HCT116 (cell line): ENCODE results near the gene ZNF423. TPM values are rescaled to one million over a fixed set of nuclear protein-coding genes. Genes with fewer than 3 reads are reported as not detected.

Experiments used
- ATAC-seq: fragments of 200-7000 bp; cut with Tn5 transposase; 2 replicates; pipeline ENCODE4 v1.9.1; 2020; ENCODE audit warnings: mild to moderate bottlenecking, moderate library complexity
- BruUV-seq: library from RNA; stranded (reverse); fragments of 400-500 nt; replicated peaks from 2 replicates; lab custom pipeline; 2021; lab: Mats Ljungman, UMichigan
- CTCF ChIA-PET: fragments of 300-600 bp; sonication (Branson Sonifier 250); formaldehyde crosslinking; loops from one replicate; lab custom pipeline; 2021; ENCODE audit warnings: antibody characterized with exemption; lab: Charles Lee
- POLR2A ChIA-PET: fragments of 300-600, 350-600 bp; sonication (Branson Sonifier 250); formaldehyde crosslinking; loops from one replicate; lab custom pipeline; 2021; ENCODE audit warnings: antibody characterized with exemption; lab: Charles Lee
- RAD21 ChIA-PET, 2 experiments: fragments of 300-600 bp; sonication (Branson Sonifier 250); formaldehyde crosslinking; loops; one replicate each; lab custom pipeline; 2023; ENCODE audit warnings: low total read pairs in 2 of 2; ENCODE audit not compliant: uncharacterized antibody in 2 of 2, unreplicated experiment in 2 of 2, low non-redundant PET in 1 of 2; lab: Charles Lee
- DNase-seq: peaks from one replicate; pipeline ENCODE4 v3.0.0-alpha.2; 2010; ENCODE audit warnings: low read depth, low spot score
- H2AFZ ChIP-seq: fragments of 200-600 bp; shearing (Covaris generic), sonication (generic); 2 replicates; pipeline ENCODE4 v1.6.1; 2017; ENCODE audit warnings: low read depth, mixed run types, mixed read lengths, antibody characterized with exemption, low read length; ENCODE audit not compliant: poor library complexity, severe bottlenecking
- H3K27ac ChIP-seq: 2 replicates; pipeline ENCODE4 v1.5.1; 2012; ENCODE audit warnings: low read depth, low read length
- H3K27me3 ChIP-seq: fragments of 200-600 bp; sonication (generic); 2 replicates; pipeline ENCODE4 v1.6.1; 2016; ENCODE audit warnings: mixed run types, low read length, mixed read lengths; ENCODE audit not compliant: insufficient read depth
- H3K36me3 ChIP-seq, 2 experiments: fragments of 200-500 bp in 1 of 2; fragments of 200-600 bp in 1 of 2; sonication (Bioruptor generic) in 1 of 2; sonication (generic) in 1 of 2; 2 replicates each; pipeline versions ENCODE4 v1.5.1 to v1.6.1; 2014 to 2016; ENCODE audit warnings: low read length in 2 of 2, inconsistent platforms in 1 of 2, mixed read lengths in 1 of 2, mixed run types in 1 of 2; ENCODE audit not compliant: insufficient read depth in 2 of 2, control insufficient read depth in 1 of 2
- H3K4me1 ChIP-seq, 2 experiments: fragments of 200-600 bp in 1 of 2; sonication (generic) in 1 of 2; 2 replicates each; pipeline versions ENCODE4 v1.5.1 to v1.6.1; 2012 to 2017; ENCODE audit warnings: low read length in 2 of 2, inconsistent platforms in 1 of 2, mild to moderate bottlenecking in 1 of 2, mixed read lengths in 1 of 2, mixed run types in 1 of 2, moderate library complexity in 1 of 2; ENCODE audit not compliant: insufficient read depth in 2 of 2, control insufficient read depth in 1 of 2
- H3K4me2 ChIP-seq: fragments of 200-600 bp; sonication (generic); 2 replicates; pipeline ENCODE4 v1.6.1; 2017; ENCODE audit warnings: mixed run types, low read length, mixed read lengths
- H3K4me3 ChIP-seq, 2 experiments: fragments of 200-600 bp in 1 of 2; sonication (generic) in 1 of 2; replicated peaks in 1 of 2; 2 replicates each; pipeline ENCODE4 v1.5.1; 2011 to 2016; ENCODE audit warnings: low read length in 2 of 2, control low read depth in 1 of 2, low read depth in 1 of 2, mild to moderate bottlenecking in 1 of 2, mixed read lengths in 1 of 2, mixed run types in 1 of 2
- H3K79me2 ChIP-seq: fragments of 200-600 bp; sonication (generic); 2 replicates; pipeline ENCODE4 v1.6.1; 2017; ENCODE audit warnings: mild to moderate bottlenecking, mixed run types, low read length, moderate library complexity, mixed read lengths; ENCODE audit not compliant: insufficient read depth
- H3K9ac ChIP-seq: fragments of 200-600 bp; sonication (generic); 2 replicates; pipeline ENCODE4 v1.6.1; 2016; ENCODE audit warnings: low read length, mixed read lengths
- H3K9me2 ChIP-seq: fragments of 200-600 bp; sonication (generic), shearing (Covaris generic); 2 replicates; pipeline ENCODE4 v1.6.1; 2017; ENCODE audit warnings: mixed run types, mild to moderate bottlenecking, moderate library complexity; ENCODE audit not compliant: insufficient read depth
- H3K9me3 ChIP-seq, 2 experiments: fragments of 200-500 bp in 1 of 2; fragments of 200-600 bp in 1 of 2; sonication (Bioruptor generic) in 1 of 2; sonication (generic) in 1 of 2; 2 replicates each; pipeline ENCODE4 v1.6.1; 2014 to 2017; ENCODE audit warnings: low read length in 2 of 2, mixed read lengths in 2 of 2, inconsistent platforms in 1 of 2, low read depth in 1 of 2, mild to moderate bottlenecking in 1 of 2, mixed run types in 1 of 2, moderate library complexity in 1 of 2; ENCODE audit not compliant: control insufficient read depth in 1 of 2, insufficient read depth in 1 of 2
- H4K20me1 ChIP-seq: fragments of 200-600 bp; sonication (generic), shearing (Covaris generic); 2 replicates; pipeline ENCODE4 v1.6.1; 2017; ENCODE audit warnings: mixed run types, mild to moderate bottlenecking, moderate library complexity; ENCODE audit not compliant: insufficient read depth
- ATF3 ChIP-seq: IDR thresholded peaks from 2 replicates; pipeline ENCODE4 v1.6.1; 2012
- CBX3 ChIP-seq: IDR thresholded peaks from 2 replicates; pipeline ENCODE4 v1.6.1; 2012; ENCODE audit warnings: low read depth
- CEBPB ChIP-seq: IDR thresholded peaks from 2 replicates; pipeline ENCODE4 v1.6.1; 2012; ENCODE audit warnings: low read depth
- CTCF ChIP-seq, 3 experiments: fragments of 200-600 bp in 1 of 3; sonication (generic) in 1 of 3; IDR thresholded peaks in 2 of 3; conservative IDR thresholded peaks in 1 of 3; 2 replicates each; pipeline ENCODE4 v1.5.1; 2012 to 2017; ENCODE audit warnings: low read depth in 2 of 3, low read length in 2 of 3, antibody characterized with exemption in 1 of 3, borderline replicate concordance in 1 of 3, control low read depth in 1 of 3, mild to moderate bottlenecking in 1 of 3, mixed read lengths in 1 of 3, mixed run types in 1 of 3, moderate library complexity in 1 of 3; ENCODE audit not compliant: insufficient read depth in 1 of 3
- EZH2 ChIP-seq: fragments of 200-600 bp; sonication (generic); IDR thresholded peaks from 2 replicates; pipeline ENCODE4 v1.6.1; 2017; ENCODE audit warnings: antibody characterized with exemption, mixed run types
- EZH2phosphoT487 ChIP-seq: fragments of 200-600 bp; IDR thresholded peaks from 2 replicates; pipeline ENCODE4 v1.6.1; 2018; ENCODE audit warnings: antibody characterized with exemption, borderline replicate concordance
- FOSL1 ChIP-seq: IDR thresholded peaks from 2 replicates; pipeline ENCODE4 v1.6.1; 2012; ENCODE audit warnings: low read depth
- JUND ChIP-seq: IDR thresholded peaks from 2 replicates; pipeline ENCODE4 v1.6.1; 2012
- RAD21 ChIP-seq: IDR thresholded peaks from 2 replicates; pipeline ENCODE4 v1.6.1; 2012; ENCODE audit warnings: low read depth, mild to moderate bottlenecking
- REST ChIP-seq: IDR thresholded peaks from 2 replicates; pipeline ENCODE4 v1.6.1; 2012; ENCODE audit warnings: low read depth
- SIN3A ChIP-seq: IDR thresholded peaks from 2 replicates; pipeline ENCODE4 v1.6.1; 2012; ENCODE audit warnings: low read depth
- SP1 ChIP-seq: IDR thresholded peaks from 2 replicates; pipeline ENCODE4 v1.6.1; 2012; ENCODE audit warnings: low read depth
- TCF7L2 ChIP-seq: IDR thresholded peaks from 2 replicates; pipeline ENCODE4 v1.7.0; 2011; ENCODE audit warnings: borderline replicate concordance, inconsistent platforms; ENCODE audit not compliant: insufficient read depth, insufficient read length; ENCODE audit errors: extremely low read depth
- ZFX ChIP-seq: fragments of 450-650 bp; IDR thresholded peaks from 2 replicates; pipeline ENCODE4 v1.6.1; 2017
- ZNF274 ChIP-seq: fragments of 200-500 bp; sonication (Bioruptor generic); IDR thresholded peaks from 2 replicates; pipeline ENCODE4 v1.6.1; 2014; ENCODE audit warnings: mild to moderate bottlenecking, low read depth, low read length, inconsistent platforms
- intact Hi-C: fragments of 100-400 bp; cut with micrococcal nuclease; formaldehyde crosslinking; loops from 2 replicates; pipeline ENCODE4 v1.10.0; 2022
- total RNA-seq: library from RNA; stranded (reverse); gene quantifications from one replicate; pipeline ENCODE4 v1.2.1, GENCODE V29; 2021; ENCODE audit not compliant: unreplicated experiment

Gene ZNF423
- total RNA-seq, 1 experiment from 2014 or later: 0.22 TPM

- no peak for DNase-seq
- no peaks in the 10 kb centered on the region for H3K4me1 ChIP-seq
- no peak for ATAC-seq
- H2AFZ ChIP-seq: no peak overlapping the region
- POLR2A ChIA-PET: no interaction called here
- no peak overlapping the region for H3K27ac ChIP-seq
- H3K27me3 ChIP-seq: no peaks in the 10 kb centered on the region
- TF ChIP-seq ZNF274: no peak
- no peak for TF ChIP-seq FOSL1
- no peak for TF ChIP-seq CTCF (IDR thresholded peaks at IDR 0.05 in 2 of 3, conservative IDR thresholded peaks at IDR 0.05 in 1 of 3; ENCODE audit: borderline replicate concordance in 1 of 3, insufficient read depth in 1 of 3, low read depth in 2 of 3, low read length in 2 of 3)
- TF ChIP-seq ATF3: no peak
- TF ChIP-seq ZFX: no peak
- no peak for TF ChIP-seq JUND
- no peak for TF ChIP-seq RAD21
- TF ChIP-seq REST: no peak
- TF ChIP-seq EZH2phosphoT487: no peak
- TF ChIP-seq SP1: no peak
- no peak for TF ChIP-seq SIN3A
- no peak for TF ChIP-seq CBX3
- no peak for TF ChIP-seq EZH2
- TF ChIP-seq TCF7L2: no peak
- no peak for TF ChIP-seq CEBPB
- no peaks in the 10 kb centered on the region for H3K36me3 ChIP-seq
- H3K9ac ChIP-seq: no peak overlapping the region
- RAD21 ChIA-PET: no interaction called here
- no peaks in the 10 kb centered on the region for H3K79me2 ChIP-seq
- no peak overlapping the region for H3K4me2 ChIP-seq
- BruUV-seq: no TSS peak
- H4K20me1 ChIP-seq: no peaks in the 10 kb centered on the region
- no peak overlapping the region for H3K4me3 ChIP-seq
- H3K9me2 ChIP-seq: no peaks in the 10 kb centered on the region
- CTCF ChIA-PET: no interaction called here
- H3K9me3 ChIP-seq: no peaks in the 10 kb centered on the region
- intact Hi-C loops: no loop called here
Measured at GRCh38 chr16:49896447-49896964, 40.6 kb upstream of the ZNF423 start.
